ENCODE measurements around the gene SLC5A8. TPM values are rescaled to one million over a fixed set of nuclear protein-coding genes. Genes with fewer than 3 reads are reported as not detected.
"Not testable (repeated sequence)": the region's sequence is repeated elsewhere in the genome, so short reads cannot be mapped to it uniquely, and the experiment has no call there.

The SLC5A8 gene
- total RNA-seq, 1 donor from 2014 or later: not detected

GRCh38 chr12:101172316-101172715 lies 37.7 kb downstream of the SLC5A8 start:
- peak; percentile 29 for ATAC-seq
- DNase-seq (ENCODE audit: low spot score): no peak

- no peak for DNase-seq (ENCODE audit: low spot score)
- no peak for ATAC-seq
Observed at GRCh38 chr12:101168001-101168400, 42.0 kb downstream of the SLC5A8 start.

- ATAC-seq: no peak
Observed at GRCh38 chr12:101166866-101167265, 43.2 kb downstream of the SLC5A8 start.

GRCh38 chr12:101165319-101165718 lies 44.7 kb downstream of the SLC5A8 start:
- DNase-seq (ENCODE audit: low spot score): no peak
- no peak for ATAC-seq

More at GRCh38 chr12:101166866-101167265, 43.2 kb downstream of the SLC5A8 start:
- no peak for DNase-seq (ENCODE audit: low spot score)

GRCh38 chr12:101145777-101146431 lies 64.1 kb downstream of the SLC5A8 start:
- DNase-seq (ENCODE audit: low spot score); ATAC-seq: not testable (repeated sequence)

- DNase-seq (ENCODE audit: low spot score) (no peak), ATAC-seq (no peak)
Observed at GRCh38 chr12:101127521-101128219, 82.4 kb downstream of the SLC5A8 start.

- no peak for DNase-seq (ENCODE audit: low spot score)
- no peak for ATAC-seq
Observed at GRCh38 chr12:101117842-101118241, 92.2 kb downstream of the SLC5A8 start.

GRCh38 chr12:101116911-101117310 lies 93.1 kb downstream of the SLC5A8 start:
- no peak for ATAC-seq

GRCh38 chr12:101115326-101115725 lies 94.7 kb downstream of the SLC5A8 start:
- DNase-seq (ENCODE audit: low spot score): no peak
- ATAC-seq: no peak

More at GRCh38 chr12:101116911-101117310, 93.1 kb downstream of the SLC5A8 start:
- no peak for DNase-seq (ENCODE audit: low spot score)

GRCh38 chr12:101111441-101111840 lies 98.6 kb downstream of the SLC5A8 start:
- DNase-seq (ENCODE audit: low spot score) (no peak), ATAC-seq (no peak)

- DNase-seq (ENCODE audit: low spot score) (no peak), ATAC-seq (no peak)
Observed at GRCh38 chr12:101110866-101111265, 99.2 kb downstream of the SLC5A8 start.

GRCh38 chr12:101108130-101108529 lies 101.9 kb downstream of the SLC5A8 start:
- no peak for ATAC-seq
- DNase-seq (ENCODE audit: low spot score): no peak

GRCh38 chr12:101107032-101107763 lies 102.8 kb downstream of the SLC5A8 start:
- ATAC-seq: no peak

More at GRCh38 chr12:101107032-101107763, 102.8 kb downstream of the SLC5A8 start:
- no peak for DNase-seq (ENCODE audit: low spot score)

Other genes with a start within 250 kb of the SLC5A8 start
- gene UTP20, start 69.9 kb upstream of the SLC5A8 start, total RNA-seq: 3.8 TPM
- 55.0 TPM for gene ARL1, start 197.5 kb upstream of the SLC5A8 start, total RNA-seq